ENCODE data around the gene PTPRU.

Gene PTPRU

DNA sequence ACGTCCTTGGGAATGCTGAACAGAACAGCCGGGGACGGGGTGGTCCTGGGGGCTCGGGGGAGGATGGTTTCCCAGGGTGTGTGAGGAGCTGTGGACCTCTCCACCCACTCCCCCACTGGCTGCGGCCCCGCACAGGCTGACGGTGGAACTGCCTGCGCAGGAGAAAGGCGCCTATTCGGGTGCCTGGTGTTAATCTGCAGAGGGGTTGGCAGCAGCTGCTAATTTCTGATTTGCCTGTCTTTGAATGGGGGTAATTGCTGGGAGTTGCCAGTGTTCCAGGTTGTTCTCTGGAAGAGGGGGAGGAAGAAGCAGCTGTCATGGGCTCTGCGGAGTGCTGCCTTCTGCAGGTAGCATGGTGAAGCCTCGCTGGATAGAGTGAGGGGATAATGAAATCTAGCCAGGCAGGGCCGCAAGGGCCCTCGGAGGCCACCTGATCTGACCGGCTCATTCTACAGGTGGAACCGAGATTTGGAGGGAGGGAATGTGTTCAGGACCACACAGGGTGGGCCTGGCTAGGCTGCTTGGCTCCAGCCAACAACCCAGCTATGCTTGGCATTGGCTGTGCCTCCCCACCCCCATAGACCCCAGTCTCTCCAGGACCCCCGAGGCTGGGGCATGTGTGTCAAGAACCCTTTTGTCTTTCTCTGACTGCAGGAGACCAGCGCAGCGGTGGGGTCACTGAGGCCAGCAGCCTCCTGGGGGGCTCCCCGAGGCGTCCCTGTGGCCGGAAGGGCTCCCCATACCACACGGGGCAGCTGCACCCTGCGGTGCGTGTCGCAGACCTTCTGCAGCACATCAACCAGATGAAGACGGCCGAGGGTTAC lies 67.1 kb downstream of the PTPRU start:
- H3K4me3 ChIP-seq (ENCODE audit: low read depth, low read length) = no peak overlapping the region
- H3K27ac ChIP-seq = no peak overlapping the region
- H3K9me3 ChIP-seq (ENCODE audit: severe bottlenecking) = no peaks in the 10 kb centered on the region
- peaks cover 28% of the 10 kb centered on the region for H3K36me3 ChIP-seq
- TF ChIP-seq, protein P1, sequence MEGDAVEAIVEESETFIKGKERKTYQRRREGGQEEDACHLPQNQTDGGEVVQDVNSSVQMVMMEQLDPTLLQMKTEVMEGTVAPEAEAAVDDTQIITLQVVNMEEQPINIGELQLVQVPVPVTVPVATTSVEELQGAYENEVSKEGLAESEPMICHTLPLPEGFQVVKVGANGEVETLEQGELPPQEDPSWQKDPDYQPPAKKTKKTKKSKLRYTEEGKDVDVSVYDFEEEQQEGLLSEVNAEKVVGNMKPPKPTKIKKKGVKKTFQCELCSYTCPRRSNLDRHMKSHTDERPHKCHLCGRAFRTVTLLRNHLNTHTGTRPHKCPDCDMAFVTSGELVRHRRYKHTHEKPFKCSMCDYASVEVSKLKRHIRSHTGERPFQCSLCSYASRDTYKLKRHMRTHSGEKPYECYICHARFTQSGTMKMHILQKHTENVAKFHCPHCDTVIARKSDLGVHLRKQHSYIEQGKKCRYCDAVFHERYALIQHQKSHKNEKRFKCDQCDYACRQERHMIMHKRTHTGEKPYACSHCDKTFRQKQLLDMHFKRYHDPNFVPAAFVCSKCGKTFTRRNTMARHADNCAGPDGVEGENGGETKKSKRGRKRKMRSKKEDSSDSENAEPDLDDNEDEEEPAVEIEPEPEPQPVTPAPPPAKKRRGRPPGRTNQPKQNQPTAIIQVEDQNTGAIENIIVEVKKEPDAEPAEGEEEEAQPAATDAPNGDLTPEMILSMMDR (IDR thresholded peaks at IDR 0.05; ENCODE audit: low read depth, low read length) = no peak
- no peaks in the 10 kb centered on the region for H3K27me3 ChIP-seq (ENCODE audit: insufficient read depth, low read depth, severe bottlenecking)
- DNase-seq = no peak

DNA sequence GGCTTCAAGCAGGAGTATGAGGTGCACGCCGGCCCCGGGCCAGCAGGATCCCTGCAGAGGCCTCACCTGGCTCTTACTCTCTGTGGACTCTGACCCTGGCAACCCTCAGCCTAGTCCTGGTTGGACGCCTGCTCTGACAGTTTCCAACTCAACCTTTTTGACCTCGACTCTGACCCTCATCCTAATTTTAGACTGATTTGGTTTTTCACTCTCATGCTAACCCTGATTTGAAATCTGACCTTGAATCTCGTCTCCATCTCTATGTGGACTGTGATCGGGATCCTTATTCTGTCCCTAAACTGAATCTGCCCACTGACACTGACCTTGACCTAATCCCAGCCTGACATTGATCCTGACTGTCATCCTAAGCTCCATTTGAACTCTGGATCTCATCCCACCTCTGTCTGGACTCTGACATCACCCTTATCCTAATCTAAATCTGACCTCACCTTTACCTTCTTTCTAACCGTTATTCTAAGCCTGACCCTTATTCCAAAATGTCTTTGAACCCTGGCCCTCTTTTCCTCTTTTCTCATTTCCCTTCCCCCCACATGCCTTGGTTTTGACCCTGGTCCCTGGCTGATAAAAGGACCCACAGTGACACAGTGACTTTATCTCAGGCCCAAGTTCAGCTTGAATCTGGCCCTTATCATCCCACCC lies 67.8 kb downstream of the PTPRU start:
- Histone ChIP-seq H3K36me3 (peaks cover 28% of the 10 kb centered on the region), H3K27ac (no peak overlapping the region), H3K27me3 (ENCODE audit: insufficient read depth, low read depth, severe bottlenecking) (no peaks in the 10 kb centered on the region), H3K9me3 (ENCODE audit: severe bottlenecking) (no peaks in the 10 kb centered on the region), H3K4me3 (ENCODE audit: low read depth, low read length) (no peak overlapping the region)
- TF ChIP-seq, protein P1 (IDR thresholded peaks at IDR 0.05; ENCODE audit: low read depth, low read length) = no peak
- no peak for DNase-seq

DNA sequence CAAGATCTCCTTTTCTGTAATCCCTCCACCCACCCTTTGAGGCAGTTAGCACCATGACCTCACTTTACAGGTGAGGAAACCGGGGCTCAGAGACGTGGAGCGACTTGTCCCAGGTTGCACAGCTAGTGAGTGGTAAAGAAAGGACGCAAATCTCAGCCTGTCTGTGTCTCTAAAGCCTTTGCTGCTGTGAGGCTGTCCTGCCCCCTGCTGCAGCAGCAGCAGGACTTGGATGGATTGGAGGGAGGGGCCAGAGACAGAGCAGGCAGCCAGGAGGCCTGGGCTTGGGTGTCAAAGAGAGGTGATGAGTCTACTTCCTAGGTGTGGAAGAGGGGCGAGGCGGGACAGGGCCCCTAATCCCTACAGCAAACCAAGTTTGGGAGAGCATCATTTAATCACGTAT lies 69.6 kb downstream of the PTPRU start:
- Histone ChIP-seq H3K4me3 (ENCODE audit: low read depth, low read length) (no peak overlapping the region), H3K9me3 (ENCODE audit: severe bottlenecking) (no peaks in the 10 kb centered on the region), H3K27ac (no peak overlapping the region), H3K27me3 (ENCODE audit: insufficient read depth, low read depth, severe bottlenecking) (no peaks in the 10 kb centered on the region), H3K36me3 (peaks cover 19% of the 10 kb centered on the region)
- no peak for DNase-seq
- TF ChIP-seq, protein P1 (IDR thresholded peaks at IDR 0.05; ENCODE audit: low read depth, low read length) = peak; percentile 15; the same call in 1 of the 2 replicates

DNA sequence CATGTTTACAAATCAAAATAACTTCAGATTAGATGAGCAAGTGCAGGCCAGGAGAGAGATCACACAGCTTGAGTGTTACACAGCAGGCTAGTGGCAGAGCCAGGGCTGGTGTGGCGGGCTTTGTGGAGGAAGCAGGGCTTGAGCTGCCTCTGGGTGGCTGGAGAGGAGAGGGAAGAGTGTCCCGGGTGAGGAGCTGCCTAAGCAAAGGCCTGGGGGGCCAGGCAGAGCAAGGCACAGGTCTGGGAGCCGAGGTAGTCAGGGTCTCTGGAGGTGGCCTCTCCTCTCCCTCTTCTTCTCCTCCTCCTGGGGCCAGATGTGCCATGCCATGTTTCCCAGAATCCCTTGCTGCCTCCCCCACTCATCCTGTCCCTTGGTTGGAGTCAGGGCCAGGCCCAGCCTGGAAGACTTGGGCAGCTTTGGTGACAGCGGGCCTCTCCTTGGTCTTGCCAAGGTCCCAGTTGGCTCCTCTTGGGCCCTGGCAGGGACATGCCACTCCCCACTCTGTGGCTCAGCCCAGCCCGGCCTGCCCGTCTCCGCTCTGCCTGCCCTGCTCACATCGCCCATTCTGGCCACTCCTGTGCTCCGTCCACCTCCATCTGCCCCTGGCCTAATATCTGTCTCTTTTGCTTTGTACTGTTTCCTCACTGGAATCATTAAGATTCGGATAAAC lies 70.3 kb downstream of the PTPRU start:
- TF ChIP-seq, protein P1 (IDR thresholded peaks at IDR 0.05; ENCODE audit: low read depth, low read length) = no peak
- H3K27me3 ChIP-seq (ENCODE audit: insufficient read depth, low read depth, severe bottlenecking) = no peaks in the 10 kb centered on the region
- H3K9me3 ChIP-seq (ENCODE audit: severe bottlenecking) = no peaks in the 10 kb centered on the region
- no peak for DNase-seq
- H3K4me3 ChIP-seq (ENCODE audit: low read depth, low read length) = no peak overlapping the region
- H3K27ac ChIP-seq = no peak overlapping the region
- peaks cover 19% of the 10 kb centered on the region for H3K36me3 ChIP-seq

DNA sequence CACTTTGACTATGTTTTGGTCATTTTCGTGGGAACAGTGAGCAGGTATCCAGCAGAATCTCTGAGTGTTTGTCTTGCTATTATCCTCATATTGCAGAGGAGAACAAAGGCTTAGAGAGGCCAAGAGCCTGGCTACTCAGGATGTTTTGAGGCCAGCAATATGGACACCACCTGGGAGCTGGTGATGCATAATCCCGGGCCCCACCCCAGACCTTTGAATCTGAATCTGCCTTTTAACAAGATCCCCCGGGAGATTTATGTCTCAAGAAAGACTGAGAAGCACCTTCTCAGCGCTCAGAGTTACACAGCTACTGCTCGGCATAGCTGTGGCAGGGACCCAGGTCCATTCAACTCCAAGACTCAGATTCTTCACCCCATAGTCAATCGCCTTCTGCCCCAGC lies 72.8 kb downstream of the PTPRU start:
- Histone ChIP-seq H3K27ac (peak overlapping the region; percentile 10; the same call in 1 of the 2 replicates), H3K36me3 (peaks cover 21% of the 10 kb centered on the region), H3K27me3 (ENCODE audit: insufficient read depth, low read depth, severe bottlenecking) (no peaks in the 10 kb centered on the region), H3K9me3 (ENCODE audit: severe bottlenecking) (no peaks in the 10 kb centered on the region), H3K4me3 (ENCODE audit: low read depth, low read length) (no peak overlapping the region)
- DNase-seq = peak; percentile 50
- TF ChIP-seq, protein P1 (IDR thresholded peaks at IDR 0.05; ENCODE audit: low read depth, low read length) = no peak
